T-helper 2 cell treated with Interferon-gamma antibody and Interleukin-4, amounts not matched to agents 5 μg/mL and 100 μg/mL, for 36 hours (primary cell): ENCODE results near the gene TIGD2.

ENCODE experiments used
- DNase-seq: peaks from one replicate; pipeline ENCODE4 v3.0.0; 2021; ENCODE audit warnings: low spot score
- H3K27ac Mint-ChIP-seq: one replicate; pipeline ENCODE4 v1.8.0; 2021; ENCODE audit warnings: mild to moderate bottlenecking, mixed read lengths
- H3K27me3 Mint-ChIP-seq: one replicate; pipeline ENCODE4 v1.8.0; 2021; ENCODE audit warnings: low read depth, mixed read lengths
- H3K36me3 Mint-ChIP-seq: one replicate; pipeline ENCODE4 v1.8.0; 2021; ENCODE audit warnings: low read depth, mixed read lengths
- H3K4me1 Mint-ChIP-seq: one replicate; pipeline ENCODE4 v1.8.0; 2021; ENCODE audit warnings: low read depth, mixed read lengths
- H3K4me3 Mint-ChIP-seq: one replicate; pipeline ENCODE4 v1.8.0; 2022; ENCODE audit warnings: mild to moderate bottlenecking, moderate library complexity, mixed read lengths
- H3K9me3 Mint-ChIP-seq: one replicate; pipeline ENCODE4 v1.8.0; 2021; ENCODE audit warnings: mixed read lengths

The TIGD2 gene

DNA sequence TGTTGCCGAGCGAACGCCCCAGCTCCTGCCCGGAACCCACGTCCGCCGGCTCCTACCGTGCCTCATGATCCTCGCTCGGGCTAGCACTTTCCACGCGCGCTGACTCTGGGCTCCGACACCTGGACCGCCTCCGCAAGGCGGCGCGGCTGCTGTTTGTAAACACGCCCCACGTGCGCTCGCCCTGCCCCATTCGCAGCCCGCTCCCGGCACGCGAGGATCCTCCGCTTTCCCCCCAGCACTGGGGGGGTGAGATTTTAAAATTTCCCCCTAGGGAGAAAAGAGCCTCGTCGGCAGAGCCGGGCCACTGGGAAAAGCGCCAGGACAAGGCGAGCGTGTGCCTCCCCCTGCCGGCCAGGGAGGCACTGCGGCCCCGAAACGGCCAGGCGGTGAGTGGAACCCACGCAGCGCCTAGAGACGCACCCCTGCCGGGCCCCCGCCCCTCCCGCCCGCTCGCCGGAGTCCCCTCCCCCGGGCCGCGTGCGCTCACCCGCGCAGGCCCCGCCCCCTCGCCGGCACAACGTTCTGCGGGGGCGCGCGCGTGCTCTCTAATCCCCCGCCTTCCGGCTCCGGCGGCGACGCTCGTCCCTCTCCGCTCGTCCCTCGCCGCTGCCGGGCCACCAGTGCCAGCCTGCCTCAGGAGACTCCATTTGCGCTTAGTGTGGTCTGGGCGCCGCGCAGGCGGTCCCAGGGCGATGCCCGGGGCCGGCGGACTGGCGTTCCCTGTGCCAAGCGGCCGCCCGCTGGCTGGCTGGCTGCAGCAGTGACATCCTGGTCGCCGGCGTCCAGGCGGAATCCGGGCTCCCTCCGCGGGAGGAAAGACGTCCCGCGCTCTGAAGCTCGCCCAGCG is at the start of gene TIGD2:
Gene TIGD2, plus strand, starts transcription at position 548 of the 847 bp plus-strand sequence. CDS start 1,442 bp downstream, outside the sequence.
- Mint-ChIP-seq H3K36me3 (peaks cover 11% of the 10 kb centered on the region), H3K4me1 (peaks cover 19% of the 10 kb centered on the region), H3K27ac (peak within 1 kb of the TSS; percentile 53), H3K4me3 (peak within 1 kb of the TSS; percentile 88), H3K9me3 (no peaks in the 10 kb centered on the region), H3K27me3 (peaks cover 18% of the 10 kb centered on the region)
- peak; percentile 84 for DNase-seq

DNA sequence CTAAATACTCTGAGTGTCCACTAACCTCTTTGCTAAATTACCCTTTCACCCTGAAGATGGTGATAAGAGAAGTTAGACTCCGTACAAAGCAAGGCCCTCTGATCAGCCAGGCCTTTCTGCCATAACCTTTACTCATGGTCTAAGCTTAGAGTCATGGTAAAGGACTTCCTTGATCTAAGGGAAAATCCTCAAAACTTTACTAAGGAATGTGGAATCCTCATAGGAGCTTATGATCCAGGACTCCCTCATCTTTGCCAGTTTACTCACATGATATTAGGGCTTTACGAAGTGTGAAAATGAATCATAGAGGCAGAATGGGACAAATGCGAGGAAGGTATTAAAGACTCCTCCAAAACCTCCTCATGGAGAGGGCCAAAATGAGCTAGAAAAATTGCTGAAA is 46.5 kb upstream of the TIGD2 start:
- no peak overlapping the region for H3K4me3 Mint-ChIP-seq
- no peaks in the 10 kb centered on the region for H3K27me3 Mint-ChIP-seq
- peaks cover 25% of the 10 kb centered on the region for H3K9me3 Mint-ChIP-seq
- no peaks in the 10 kb centered on the region for H3K36me3 Mint-ChIP-seq
- no peak for DNase-seq
- no peak overlapping the region for H3K27ac Mint-ChIP-seq
- peaks cover 2% of the 10 kb centered on the region for H3K4me1 Mint-ChIP-seq

DNA sequence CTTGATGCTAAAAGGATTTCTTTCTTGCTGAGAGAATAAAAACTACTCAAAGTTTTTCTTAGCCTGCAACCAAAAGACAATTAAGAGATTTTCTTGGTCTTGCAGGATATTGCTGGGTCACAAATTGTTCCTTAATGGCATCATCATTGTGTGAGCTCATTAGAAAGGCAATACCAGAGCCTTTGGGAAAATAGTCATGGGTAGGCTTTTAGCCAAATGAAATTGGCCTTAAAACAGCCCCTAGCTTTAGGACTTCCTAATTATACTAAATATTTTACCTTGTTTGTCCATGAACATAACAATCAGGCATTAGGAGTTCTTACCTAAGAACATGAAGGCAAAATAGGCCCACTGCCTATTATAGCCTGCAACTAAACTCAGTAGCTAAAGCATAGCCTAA is 43.9 kb upstream of the TIGD2 start:
- peaks cover 2% of the 10 kb centered on the region for H3K4me1 Mint-ChIP-seq
- no peak overlapping the region for H3K27ac Mint-ChIP-seq
- H3K36me3 Mint-ChIP-seq: no peaks in the 10 kb centered on the region

GRCh38 chr4:89069481-89069880 is 41.9 kb upstream of the TIGD2 start:
- H3K9me3 Mint-ChIP-seq: peaks cover 4% of the 10 kb centered on the region
- no peaks in the 10 kb centered on the region for H3K36me3 Mint-ChIP-seq
- H3K27me3 Mint-ChIP-seq: peaks cover 3% of the 10 kb centered on the region
- peak overlapping the region; percentile 67 for H3K27ac Mint-ChIP-seq
- H3K4me3 Mint-ChIP-seq: no peak overlapping the region
- DNase-seq: no peak
- peaks cover 2% of the 10 kb centered on the region for H3K4me1 Mint-ChIP-seq

More for the DNA sequence above, 43.9 kb upstream of the TIGD2 start:
- Mint-ChIP-seq H3K4me3 (no peak overlapping the region), H3K9me3 (peaks cover 5% of the 10 kb centered on the region), H3K27me3 (peaks cover 3% of the 10 kb centered on the region)
- no peak for DNase-seq

GRCh38 chr4:89070041-89070440 is 41.3 kb upstream of the TIGD2 start:
- Mint-ChIP-seq H3K4me3 (no peak overlapping the region), H3K9me3 (no peaks in the 10 kb centered on the region), H3K36me3 (no peaks in the 10 kb centered on the region), H3K27me3 (peaks cover 3% of the 10 kb centered on the region), H3K27ac (no peak overlapping the region), H3K4me1 (peaks cover 2% of the 10 kb centered on the region)
- no peak for DNase-seq

GRCh38 chr4:89071311-89071710 is 40.0 kb upstream of the TIGD2 start:
- Mint-ChIP-seq H3K4me1 (peaks cover 2% of the 10 kb centered on the region), H3K4me3 (no peak overlapping the region), H3K36me3 (no peaks in the 10 kb centered on the region), H3K9me3 (no peaks in the 10 kb centered on the region), H3K27me3 (peaks cover 3% of the 10 kb centered on the region), H3K27ac (no peak overlapping the region)
- no peak for DNase-seq

GRCh38 chr4:89072921-89073320 is 38.4 kb upstream of the TIGD2 start:
- no peaks in the 10 kb centered on the region for H3K36me3 Mint-ChIP-seq
- H3K27me3 Mint-ChIP-seq: peaks cover 3% of the 10 kb centered on the region
- peaks cover 2% of the 10 kb centered on the region for H3K4me1 Mint-ChIP-seq
- H3K27ac Mint-ChIP-seq: no peak overlapping the region
- H3K9me3 Mint-ChIP-seq: peaks cover 4% of the 10 kb centered on the region
- no peak for DNase-seq
- no peak overlapping the region for H3K4me3 Mint-ChIP-seq

- Mint-ChIP-seq H3K4me1 (peaks cover 3% of the 10 kb centered on the region), H3K36me3 (no peaks in the 10 kb centered on the region), H3K27me3 (no peaks in the 10 kb centered on the region), H3K27ac (no peak overlapping the region), H3K4me3 (no peak overlapping the region), H3K9me3 (peaks cover 19% of the 10 kb centered on the region)
- DNase-seq: no peak
Measured at GRCh38 chr4:89077761-89078160, 33.6 kb upstream of the TIGD2 start.

GRCh38 chr4:89078300-89078699 is 33.0 kb upstream of the TIGD2 start:
- H3K4me1 Mint-ChIP-seq: peaks cover 3% of the 10 kb centered on the region
- H3K27me3 Mint-ChIP-seq: no peaks in the 10 kb centered on the region
- no peaks in the 10 kb centered on the region for H3K36me3 Mint-ChIP-seq
- H3K27ac Mint-ChIP-seq: no peak overlapping the region
- no peak overlapping the region for H3K4me3 Mint-ChIP-seq
- peaks cover 19% of the 10 kb centered on the region for H3K9me3 Mint-ChIP-seq
- no peak for DNase-seq

GRCh38 chr4:89099034-89099433 is 12.3 kb upstream of the TIGD2 start:
- Mint-ChIP-seq H3K4me3 (no peak overlapping the region), H3K4me1 (peaks cover 3% of the 10 kb centered on the region), H3K9me3 (no peaks in the 10 kb centered on the region), H3K27me3 (peaks cover 3% of the 10 kb centered on the region), H3K27ac (no peak overlapping the region), H3K36me3 (no peaks in the 10 kb centered on the region)
- DNase-seq: no peak

DNA sequence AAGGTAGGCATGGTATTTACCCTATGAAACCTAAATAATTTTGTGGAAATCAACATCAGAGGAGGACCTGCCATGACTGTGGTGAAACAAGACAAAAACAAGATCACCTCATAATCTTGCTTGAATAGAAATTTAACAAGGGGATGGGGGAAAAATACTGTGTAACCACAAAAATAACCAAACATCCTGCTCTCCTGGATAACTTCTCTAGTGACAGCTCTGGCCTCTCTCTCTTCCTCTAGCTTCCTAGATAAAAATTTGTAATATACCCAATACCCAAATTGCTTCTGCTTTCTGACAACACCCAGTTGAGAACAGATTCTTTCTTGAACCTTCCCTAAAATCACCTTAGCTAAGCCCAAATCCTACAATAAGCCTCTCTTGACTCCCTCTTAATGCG is 11.9 kb upstream of the TIGD2 start:
- Mint-ChIP-seq H3K27me3 (peaks cover 3% of the 10 kb centered on the region), H3K36me3 (no peaks in the 10 kb centered on the region), H3K27ac (no peak overlapping the region), H3K4me3 (no peak overlapping the region), H3K9me3 (no peaks in the 10 kb centered on the region), H3K4me1 (peaks cover 3% of the 10 kb centered on the region)
- DNase-seq: no peak

- Mint-ChIP-seq H3K9me3 (no peaks in the 10 kb centered on the region), H3K36me3 (no peaks in the 10 kb centered on the region), H3K27me3 (peaks cover 3% of the 10 kb centered on the region), H3K27ac (no peak overlapping the region), H3K4me3 (no peak overlapping the region), H3K4me1 (peaks cover 3% of the 10 kb centered on the region)
- no peak for DNase-seq
Measured at GRCh38 chr4:89100853-89101252, 10.5 kb upstream of the TIGD2 start.

GRCh38 chr4:89101256-89102161 is 9.8 kb upstream of the TIGD2 start:
- no peak overlapping the region for H3K4me3 Mint-ChIP-seq
- DNase-seq: no peak
- H3K9me3 Mint-ChIP-seq: no peaks in the 10 kb centered on the region
- no peak overlapping the region for H3K27ac Mint-ChIP-seq
- H3K27me3 Mint-ChIP-seq: peaks cover 3% of the 10 kb centered on the region
- H3K36me3 Mint-ChIP-seq: no peaks in the 10 kb centered on the region
- H3K4me1 Mint-ChIP-seq: peaks cover 3% of the 10 kb centered on the region

- DNase-seq: no peak
- no peaks in the 10 kb centered on the region for H3K36me3 Mint-ChIP-seq
- no peak overlapping the region for H3K27ac Mint-ChIP-seq
- H3K27me3 Mint-ChIP-seq: peaks cover 16% of the 10 kb centered on the region
- H3K4me1 Mint-ChIP-seq: peaks cover 7% of the 10 kb centered on the region
- no peak overlapping the region for H3K4me3 Mint-ChIP-seq
- no peaks in the 10 kb centered on the region for H3K9me3 Mint-ChIP-seq
Measured at GRCh38 chr4:89105726-89106125, 5.6 kb upstream of the TIGD2 start.
